Measurements from ENCODE around the gene PROSER1. TPM values are rescaled to one million over a fixed set of nuclear protein-coding genes. Genes with fewer than 3 reads are reported as not detected.
A peak's percentile ranks its signal among the peaks of the same experiment; 100 is the strongest.

Gene PROSER1
- total RNA-seq, 1 donor from 2014 or later: 57.8 TPM

GRCh38 chr13:39023316-39023715 lies 14.6 kb downstream of the PROSER1 start:
- Mint-ChIP-seq H3K4me3 (no peak overlapping the region), H3K27ac (no peak overlapping the region), H3K9me3 (no peaks in the 10 kb centered on the region), H3K4me1 (no peaks in the 10 kb centered on the region), H3K36me3 (ENCODE audit: low read depth) (peaks cover 81% of the 10 kb centered on the region), H3K27me3 (no peaks in the 10 kb centered on the region)
- intact Hi-C loops (cut with micrococcal nuclease): no loop called here
- CTCF ChIA-PET: no interaction called here
- DNase-seq (no peak), ATAC-seq (ENCODE audit: low read depth) (no peak)
- TF ChIP-seq CTCF (IDR thresholded peaks at IDR 0.05): no peak
- POLR2A ChIA-PET: no interaction called here

- CTCF ChIA-PET: no interaction called here
- Mint-ChIP-seq H3K27me3 (no peaks in the 10 kb centered on the region), H3K4me1 (no peaks in the 10 kb centered on the region), H3K27ac (no peak overlapping the region), H3K4me3 (no peak overlapping the region), H3K9me3 (no peaks in the 10 kb centered on the region), H3K36me3 (ENCODE audit: low read depth) (peaks cover 78% of the 10 kb centered on the region)
- intact Hi-C loops (cut with micrococcal nuclease): no loop called here
- ATAC-seq (ENCODE audit: low read depth) (no peak), DNase-seq (no peak)
- POLR2A ChIA-PET: no interaction called here
- TF ChIP-seq CTCF (IDR thresholded peaks at IDR 0.05): no peak
Measured at GRCh38 chr13:39020853-39021462, 16.9 kb downstream of the PROSER1 start.

- ChIA-PET POLR2A (no interaction called here), CTCF (interaction anchor here (1.3 kb wide), 1 partner anchor 15 kb away, joined by 5 read pairs; no protein-coding TSS in a partner anchor)
- intact Hi-C loops (cut with micrococcal nuclease): no loop called here
- no peak for TF ChIP-seq CTCF (IDR thresholded peaks at IDR 0.05)
- Mint-ChIP-seq H3K36me3 (ENCODE audit: low read depth) (peaks cover 78% of the 10 kb centered on the region), H3K4me3 (no peak overlapping the region), H3K27ac (no peak overlapping the region), H3K4me1 (no peaks in the 10 kb centered on the region), H3K27me3 (no peaks in the 10 kb centered on the region), H3K9me3 (no peaks in the 10 kb centered on the region)
- DNase-seq (no peak), ATAC-seq (ENCODE audit: low read depth) (peak; percentile 31)
Measured at GRCh38 chr13:39016787-39017186, 21.1 kb downstream of the PROSER1 start.

- POLR2A ChIA-PET: no interaction called here
- intact Hi-C loops (cut with micrococcal nuclease): no loop called here
- peaks cover 78% of the 10 kb centered on the region for H3K36me3 Mint-ChIP-seq (ENCODE audit: low read depth)
Measured at GRCh38 chr13:39016087-39016486, 21.8 kb downstream of the PROSER1 start.

GRCh38 chr13:39013462-39013861 lies 24.4 kb downstream of the PROSER1 start:
- no peaks in the 10 kb centered on the region for H3K4me1 Mint-ChIP-seq
- ATAC-seq (ENCODE audit: low read depth) (no peak), DNase-seq (no peak)
- H3K9me3 Mint-ChIP-seq: no peaks in the 10 kb centered on the region
- intact Hi-C loops (cut with micrococcal nuclease): no loop called here
- CTCF ChIA-PET: no interaction called here
- no peak overlapping the region for H3K4me3 Mint-ChIP-seq
- no peak for TF ChIP-seq CTCF (IDR thresholded peaks at IDR 0.05)
- no peak overlapping the region for H3K27ac Mint-ChIP-seq
- H3K36me3 Mint-ChIP-seq (ENCODE audit: low read depth): peaks cover 81% of the 10 kb centered on the region
- POLR2A ChIA-PET: no interaction called here
- H3K27me3 Mint-ChIP-seq: no peaks in the 10 kb centered on the region

More at GRCh38 chr13:39016087-39016486, 21.8 kb downstream of the PROSER1 start:
- ATAC-seq (ENCODE audit: low read depth): no peak
- no peak for DNase-seq
- Mint-ChIP-seq H3K27ac (no peak overlapping the region), H3K9me3 (no peaks in the 10 kb centered on the region), H3K4me1 (no peaks in the 10 kb centered on the region), H3K27me3 (no peaks in the 10 kb centered on the region), H3K4me3 (no peak overlapping the region)
- CTCF ChIA-PET: no interaction called here
- TF ChIP-seq CTCF (IDR thresholded peaks at IDR 0.05): no peak
